GM23248 (cell line): ENCODE data around the gene ROBO2.

Source experiments
- EZH2 ChIP-seq: fragments of 200-600 bp; sonication (generic); IDR thresholded peaks from 2 replicates; pipeline ENCODE4 v1.6.1; 2018; ENCODE audit warnings: antibody characterized with exemption, mild to moderate bottlenecking; ENCODE audit not compliant: insufficient read depth, poor library complexity, severe bottlenecking
- EZH2phosphoT487 ChIP-seq: fragments of 200-600 bp; sonication (generic); IDR thresholded peaks from 2 replicates; pipeline ENCODE4 v1.6.1; 2018; ENCODE audit warnings: antibody characterized with exemption, moderate library complexity, mild to moderate bottlenecking, low read depth; ENCODE audit not compliant: insufficient read depth

DNA sequence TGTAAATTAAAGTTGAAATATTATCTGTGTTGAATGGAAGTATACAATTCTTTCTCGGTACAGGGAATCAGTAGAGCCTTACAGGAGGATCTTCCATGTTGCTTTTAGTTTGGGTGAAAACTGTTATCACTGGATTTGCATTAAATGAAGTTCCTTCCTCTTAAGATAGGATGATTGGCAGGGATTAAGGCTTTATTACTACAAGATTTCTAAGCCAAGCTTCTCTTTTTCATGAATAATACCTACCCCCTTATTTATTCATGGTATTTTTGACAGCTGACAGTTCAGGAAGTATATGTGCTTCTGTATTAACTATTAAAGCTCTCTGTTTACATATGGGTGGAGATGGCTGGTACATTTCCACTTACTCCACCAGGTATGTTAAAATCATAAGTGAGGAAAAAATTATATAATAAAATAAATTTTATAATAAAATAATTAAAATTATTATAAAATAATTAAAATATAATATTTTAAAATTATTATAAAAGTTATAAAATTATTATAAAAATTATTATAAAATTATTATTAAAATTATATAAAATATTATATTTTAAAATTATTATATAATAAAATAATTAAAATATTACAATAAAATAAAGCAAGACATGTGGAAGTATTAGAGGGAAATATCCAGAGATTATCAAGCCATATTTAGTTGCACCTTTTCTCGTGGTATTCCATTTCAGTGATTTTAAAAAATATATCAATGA is 332.9 kb downstream of the ROBO2 start:
- no peak for TF ChIP-seq EZH2phosphoT487
- no peak for TF ChIP-seq EZH2
